Upper lobe of left lung (tissue), 4 donors: ENCODE data around the gene SDK2.

Experiments used
- CTCF ChIP-seq, 6 experiments: fragments of 450-650 bp in 4 of 6; fragments of 200-600 bp in 2 of 6; sonication (generic) in 2 of 6; IDR thresholded peaks; one replicate each; pipeline ENCODE4 v1.5.1; 2016 to 2019; ENCODE audit warnings: antibody characterized with exemption in 6 of 6
- EP300 ChIP-seq, 4 donors: sonication (generic); formaldehyde crosslinking; IDR thresholded peaks; one replicate each; pipeline ENCODE4 v1.5.1; 2017; ENCODE audit warnings: antibody characterized with exemption in 4 of 4, control low read depth in 2 of 4

DNA sequence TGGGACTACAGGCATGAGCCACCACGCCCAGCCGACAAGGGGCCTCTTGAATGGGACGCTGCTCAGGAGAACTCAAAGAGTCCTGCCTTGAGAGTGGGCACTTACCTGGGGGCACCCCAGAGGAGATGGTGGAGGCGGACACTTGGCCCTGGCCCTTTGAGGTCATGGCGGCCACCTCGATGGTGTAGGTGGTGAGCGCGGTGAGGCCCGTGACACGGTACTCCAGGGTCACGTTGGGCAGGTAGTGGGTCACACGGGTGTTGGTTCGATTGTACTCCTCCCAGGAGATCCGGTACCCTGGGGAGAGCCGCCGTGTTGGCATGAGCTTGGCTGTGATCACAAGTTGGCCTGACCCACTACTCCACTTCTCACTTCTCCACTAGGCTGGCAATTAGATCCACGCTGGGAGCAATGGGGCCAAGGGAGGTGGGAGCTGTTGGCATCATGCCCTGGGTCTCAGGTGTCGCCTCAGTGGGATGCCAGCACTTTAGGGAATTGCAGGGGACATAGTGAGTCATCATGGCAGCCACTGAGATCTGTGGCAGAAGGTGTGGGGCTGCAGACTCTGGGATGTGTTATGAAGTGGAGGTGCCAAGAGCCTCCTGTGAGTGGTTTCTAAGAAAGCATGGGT, 243.2 kb downstream of the SDK2 start:
- TF ChIP-seq CTCF (IDR thresholded peaks at IDR 0.05), result no peak
- no peak for TF ChIP-seq EP300 (IDR thresholded peaks at IDR 0.05)
